Thyroid gland (tissue), 4 donors: ENCODE data around the gene INSL3. TPM values are rescaled to one million over a fixed set of nuclear protein-coding genes. Genes with fewer than 3 reads are reported as not detected.

ENCODE experiments used
- DNase-seq, 2 donors: peaks; one replicate each; pipeline ENCODE4 v3.0.0-alpha.2; 2019
- H3K27ac ChIP-seq, 3 donors: fragments of 200-600 bp; sonication (generic); 1 replicate in 2 of 3; 2 replicates in 1 of 3; pipeline ENCODE4 v1.5.1; 2016 to 2019; ENCODE audit warnings: mild to moderate bottlenecking in 1 of 3, moderate library complexity in 1 of 3
- H3K27me3 ChIP-seq: fragments of 200-600 bp; sonication (generic); one replicate; pipeline ENCODE4 v1.5.1; 2019
- H3K36me3 ChIP-seq, 2 donors: fragments of 200-600 bp; sonication (generic); one replicate each; pipeline ENCODE4 v1.5.1; 2016 to 2019
- H3K4me1 ChIP-seq, 2 donors: fragments of 200-600 bp; sonication (generic); one replicate each; pipeline ENCODE4 v1.5.1; 2017 to 2019
- H3K4me3 ChIP-seq, 3 donors: fragments of 200-600 bp; sonication (generic); replicated peaks in 1 of 3; 1 replicate in 2 of 3; 2 replicates in 1 of 3; pipeline ENCODE4 v1.5.1; 2016; ENCODE audit warnings: mild to moderate bottlenecking in 1 of 3
- H3K9me3 ChIP-seq: fragments of 200-600 bp; sonication (generic); one replicate; pipeline ENCODE4 v1.5.1; 2017
- POLR2A ChIP-seq, 2 donors: fragments of 450-650 bp; IDR thresholded peaks; one replicate each; pipeline ENCODE4 v1.6.1; 2017; ENCODE audit warnings: antibody characterized with exemption in 2 of 2, mild to moderate bottlenecking in 2 of 2, moderate library complexity in 1 of 2
- WGBS, 2 donors: methylation state at CpG; one replicate each; pipeline ENCODE4 v1.1.5; 2017; 5-methylcytosine and 5-hydroxymethylcytosine counted together
- intact Hi-C: fragments of 100-400 bp; cut with DNase I; formaldehyde crosslinking; loops from one replicate; pipeline ENCODE4 v1.15.1; 2023
- total RNA-seq, 4 donors: library from RNA; depleted of rRNA; stranded (reverse); fragments of >200 nt; gene quantifications; one replicate each; pipeline ENCODE4 v1.2.3, GENCODE V29; 2016
- TF ChIP-seq, protein P1 (sequence below), 6 experiments: fragments of 200-600 bp in 3 of 6; fragments of 450-650 bp in 3 of 6; sonication (generic) in 3 of 6; IDR thresholded peaks; one replicate each; pipeline ENCODE4 v1.5.1; 2016 to 2019; ENCODE audit warnings: antibody characterized with exemption in 6 of 6, mild to moderate bottlenecking in 2 of 6, inconsistent platforms in 1 of 6, moderate library complexity in 1 of 6

The INSL3 gene
- total RNA-seq, 4 donors from 2014 or later, result 0.89 to 0.94 TPM; not detected in 2

DNA sequence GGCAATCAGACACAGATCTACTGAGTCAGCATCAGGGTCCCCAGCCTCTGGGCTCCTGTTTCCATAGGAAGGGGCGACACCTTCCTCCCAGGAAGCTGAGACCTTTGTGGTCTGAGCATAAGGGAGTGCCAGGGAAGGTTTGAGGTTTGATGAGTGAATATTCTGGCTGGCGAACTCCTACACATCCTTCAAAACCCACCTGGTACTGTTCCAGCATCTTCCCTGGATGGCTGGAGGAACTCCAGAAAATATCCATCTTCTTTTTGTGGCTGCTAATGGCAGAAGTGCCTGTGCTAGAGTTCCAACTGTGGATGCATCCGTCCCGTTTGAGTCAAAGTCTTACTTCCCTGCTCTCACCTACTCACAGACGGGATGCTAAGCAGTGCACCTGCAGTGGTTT is 9.2 kb downstream of the INSL3 start:
- H3K36me3 ChIP-seq, result no peaks in the 10 kb centered on the region
- H3K9me3 ChIP-seq, result no peaks in the 10 kb centered on the region
- H3K4me3 ChIP-seq, result no peak overlapping the region
- TF ChIP-seq, protein P1, sequence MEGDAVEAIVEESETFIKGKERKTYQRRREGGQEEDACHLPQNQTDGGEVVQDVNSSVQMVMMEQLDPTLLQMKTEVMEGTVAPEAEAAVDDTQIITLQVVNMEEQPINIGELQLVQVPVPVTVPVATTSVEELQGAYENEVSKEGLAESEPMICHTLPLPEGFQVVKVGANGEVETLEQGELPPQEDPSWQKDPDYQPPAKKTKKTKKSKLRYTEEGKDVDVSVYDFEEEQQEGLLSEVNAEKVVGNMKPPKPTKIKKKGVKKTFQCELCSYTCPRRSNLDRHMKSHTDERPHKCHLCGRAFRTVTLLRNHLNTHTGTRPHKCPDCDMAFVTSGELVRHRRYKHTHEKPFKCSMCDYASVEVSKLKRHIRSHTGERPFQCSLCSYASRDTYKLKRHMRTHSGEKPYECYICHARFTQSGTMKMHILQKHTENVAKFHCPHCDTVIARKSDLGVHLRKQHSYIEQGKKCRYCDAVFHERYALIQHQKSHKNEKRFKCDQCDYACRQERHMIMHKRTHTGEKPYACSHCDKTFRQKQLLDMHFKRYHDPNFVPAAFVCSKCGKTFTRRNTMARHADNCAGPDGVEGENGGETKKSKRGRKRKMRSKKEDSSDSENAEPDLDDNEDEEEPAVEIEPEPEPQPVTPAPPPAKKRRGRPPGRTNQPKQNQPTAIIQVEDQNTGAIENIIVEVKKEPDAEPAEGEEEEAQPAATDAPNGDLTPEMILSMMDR (IDR thresholded peaks at IDR 0.05), result no peak
- no peak for TF ChIP-seq POLR2A (IDR thresholded peaks at IDR 0.05)
- 67 to 73% methylated on average over 5 of the region's 5 CpGs for WGBS, 2 donors
- no peaks in the 10 kb centered on the region for H3K27me3 ChIP-seq
- no peak overlapping the region for H3K27ac ChIP-seq
- no peak for DNase-seq
- intact Hi-C loops, result no loop called here
- no peaks in the 10 kb centered on the region for H3K4me1 ChIP-seq

DNA sequence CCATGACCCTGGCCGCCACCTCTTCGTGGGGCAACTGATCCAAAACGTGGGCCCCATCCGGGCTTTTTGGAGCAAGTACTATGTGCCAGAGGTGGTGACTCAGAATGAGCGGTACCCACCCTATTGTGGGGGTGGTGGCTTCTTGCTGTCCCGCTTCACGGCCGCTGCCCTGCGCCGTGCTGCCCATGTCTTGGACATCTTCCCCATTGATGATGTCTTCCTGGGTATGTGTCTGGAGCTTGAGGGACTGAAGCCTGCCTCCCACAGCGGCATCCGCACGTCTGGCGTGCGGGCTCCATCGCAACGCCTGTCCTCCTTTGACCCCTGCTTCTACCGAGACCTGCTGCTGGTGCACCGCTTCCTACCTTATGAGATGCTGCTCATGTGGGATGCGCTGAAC is 9.6 kb downstream of the INSL3 start:
- H3K27ac ChIP-seq, result no peak overlapping the region
- TF ChIP-seq POLR2A (IDR thresholded peaks at IDR 0.05), result no peak
- TF ChIP-seq, protein P1 (IDR thresholded peaks at IDR 0.05), result no peak
- no peak overlapping the region for H3K4me3 ChIP-seq
- no peaks in the 10 kb centered on the region for H3K9me3 ChIP-seq
- no peaks in the 10 kb centered on the region for H3K4me1 ChIP-seq
- 91 to 98% methylated on average over 16 to 20 of the region's 20 CpGs for WGBS, 2 donors
- no peaks in the 10 kb centered on the region for H3K27me3 ChIP-seq
- DNase-seq, result no peak
- intact Hi-C loops, result no loop called here
- no peaks in the 10 kb centered on the region for H3K36me3 ChIP-seq

DNA sequence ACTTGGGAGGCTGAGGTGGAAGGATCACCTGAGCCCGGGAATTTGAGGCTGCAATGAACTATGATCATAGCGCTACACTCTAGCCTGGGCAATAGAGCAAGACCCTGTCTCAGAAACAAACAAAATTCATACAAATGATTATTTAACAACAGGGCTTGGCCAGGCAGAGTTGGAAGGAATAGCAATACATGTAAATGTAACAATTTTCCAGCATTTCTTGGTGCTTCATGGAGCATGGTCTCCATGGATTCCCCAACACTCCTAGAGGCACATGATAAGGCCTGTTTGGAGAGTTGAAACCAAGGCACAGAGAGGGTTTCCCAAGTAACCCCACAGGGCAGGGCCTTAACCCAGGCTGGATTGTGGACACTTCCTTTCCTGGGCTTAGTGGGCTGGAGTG is 10.2 kb downstream of the INSL3 start:
- WGBS, 2 donors, result 95 to 99% methylated on average over 2 of the region's 2 CpGs
- H3K4me3 ChIP-seq, result no peak overlapping the region
- no peaks in the 10 kb centered on the region for H3K9me3 ChIP-seq
- no peak for DNase-seq
- no peak for TF ChIP-seq POLR2A (IDR thresholded peaks at IDR 0.05)
- no peak overlapping the region for H3K27ac ChIP-seq
- H3K4me1 ChIP-seq, result no peaks in the 10 kb centered on the region
- intact Hi-C loops, result no loop called here
- no peaks in the 10 kb centered on the region for H3K27me3 ChIP-seq
- H3K36me3 ChIP-seq, result no peaks in the 10 kb centered on the region

DNA sequence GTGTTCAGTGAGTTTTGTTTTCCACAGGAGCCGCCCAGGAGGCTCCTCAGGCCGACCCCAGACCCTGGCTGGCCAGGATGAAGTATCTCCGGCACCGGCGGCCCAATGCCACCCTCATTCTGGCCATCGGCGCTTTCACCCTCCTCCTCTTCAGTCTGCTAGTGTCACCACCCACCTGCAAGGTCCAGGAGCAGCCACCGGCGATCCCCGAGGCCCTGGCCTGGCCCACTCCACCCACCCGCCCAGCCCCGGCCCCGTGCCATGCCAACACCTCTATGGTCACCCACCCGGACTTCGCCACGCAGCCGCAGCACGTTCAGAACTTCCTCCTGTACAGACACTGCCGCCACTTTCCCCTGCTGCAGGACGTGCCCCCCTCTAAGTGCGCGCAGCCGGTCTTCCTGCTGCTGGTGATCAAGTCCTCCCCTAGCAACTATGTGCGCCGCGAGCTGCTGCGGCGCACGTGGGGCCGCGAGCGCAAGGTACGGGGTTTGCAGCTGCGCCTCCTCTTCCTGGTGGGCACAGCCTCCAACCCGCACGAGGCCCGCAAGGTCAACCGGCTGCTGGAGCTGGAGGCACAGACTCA is 13.5 kb downstream of the INSL3 start:
- H3K27me3 ChIP-seq, result no peaks in the 10 kb centered on the region

DNA sequence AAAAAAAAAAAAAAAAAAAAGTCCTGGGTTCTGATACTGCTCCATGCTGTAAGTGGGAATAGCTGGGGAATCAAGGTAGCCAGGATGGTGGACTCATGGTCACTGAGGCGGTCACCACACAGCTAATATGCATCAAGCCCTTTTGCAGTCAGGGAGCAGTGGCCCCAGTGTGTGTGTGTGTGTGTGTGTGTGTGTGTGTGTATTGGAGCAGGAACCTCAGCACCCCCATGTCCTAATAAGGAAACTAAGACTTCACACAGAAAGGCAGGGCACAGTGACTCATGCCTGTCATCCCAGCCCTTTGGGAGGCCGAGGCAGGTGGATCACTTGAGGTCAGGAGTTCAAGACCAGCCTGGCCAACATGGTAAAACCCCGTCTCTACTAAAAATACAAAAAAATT is 14.4 kb downstream of the INSL3 start:
- TF ChIP-seq POLR2A (IDR thresholded peaks at IDR 0.05), result no peak
- TF ChIP-seq, protein P1 (IDR thresholded peaks at IDR 0.05), result no peak
- 78 to 88% methylated on average over 3 of the region's 3 CpGs for WGBS, 2 donors
- no peaks in the 10 kb centered on the region for H3K4me1 ChIP-seq
- H3K27me3 ChIP-seq, result no peaks in the 10 kb centered on the region
- no peak for DNase-seq
- H3K4me3 ChIP-seq, result no peak overlapping the region
- H3K27ac ChIP-seq, result no peak overlapping the region
- intact Hi-C loops, result no loop called here
- no peaks in the 10 kb centered on the region for H3K36me3 ChIP-seq
- no peaks in the 10 kb centered on the region for H3K9me3 ChIP-seq

More for the DNA sequence above, 13.5 kb downstream of the INSL3 start:
- no peak overlapping the region for H3K27ac ChIP-seq
- H3K36me3 ChIP-seq, result no peaks in the 10 kb centered on the region
- intact Hi-C loops, result no loop called here
- no peak for TF ChIP-seq POLR2A (IDR thresholded peaks at IDR 0.05)
- TF ChIP-seq, protein P1 (IDR thresholded peaks at IDR 0.05), result no peak
- H3K4me1 ChIP-seq, result no peaks in the 10 kb centered on the region
- H3K4me3 ChIP-seq, result no peak overlapping the region
- 45 to 69% methylated on average over 16 to 20 of the region's 38 CpGs for WGBS, 2 donors
- no peaks in the 10 kb centered on the region for H3K9me3 ChIP-seq
- no peak for DNase-seq
